Anterior cingulate cortex (tissue), 58 donors: ENCODE results near the gene CD93.

Experiments used
- DNase-seq, 58 donors: peaks; one replicate each; lab custom pipeline; 2025; lab: John Stamatoyannopoulos, UW

The CD93 gene

GRCh38 chr20:23121751-23122320 lies 35.7 kb upstream of the CD93 start:
- no peak for DNase-seq

GRCh38 chr20:23120936-23121750 lies 35.0 kb upstream of the CD93 start:
- DNase-seq = no peak

GRCh38 chr20:23120261-23120660 lies 34.1 kb upstream of the CD93 start:
- DNase-seq = no peak

GRCh38 chr20:23119456-23120216 lies 33.5 kb upstream of the CD93 start:
- DNase-seq = no peak

- DNase-seq = no peak
These were observed 32.6 kb upstream of the CD93 start for GRCh38 chr20:23118766-23119165.

GRCh38 chr20:23118144-23118543 lies 32.0 kb upstream of the CD93 start:
- no peak for DNase-seq

- DNase-seq = no peak
These were observed 31.6 kb upstream of the CD93 start for GRCh38 chr20:23117738-23118137.

GRCh38 chr20:23116311-23117089 lies 30.4 kb upstream of the CD93 start:
- DNase-seq = no peak

- no peak for DNase-seq
These were observed 29.7 kb upstream of the CD93 start for GRCh38 chr20:23115822-23116221.

- DNase-seq = no peak
These were observed 28.4 kb upstream of the CD93 start for GRCh38 chr20:23114448-23115082.

- peak in 15 of 58 donors; percentile 3 to 21 (median 11) for DNase-seq
These were observed 27.9 kb upstream of the CD93 start for GRCh38 chr20:23114018-23114417.

- DNase-seq = no peak
These were observed 26.5 kb upstream of the CD93 start for GRCh38 chr20:23112595-23112994.

- no peak for DNase-seq
These were observed 25.8 kb upstream of the CD93 start for GRCh38 chr20:23111944-23112342.

GRCh38 chr20:23111307-23111943 lies 25.3 kb upstream of the CD93 start:
- DNase-seq = no peak

GRCh38 chr20:23108871-23109270 lies 22.7 kb upstream of the CD93 start:
- DNase-seq = no peak

GRCh38 chr20:23107466-23107865 lies 21.3 kb upstream of the CD93 start:
- DNase-seq = no peak

- no peak for DNase-seq
These were observed 20.2 kb upstream of the CD93 start for GRCh38 chr20:23106271-23106851.

- DNase-seq = no peak
These were observed 19.1 kb upstream of the CD93 start for GRCh38 chr20:23105193-23105592.

- DNase-seq = no peak
These were observed 17.3 kb upstream of the CD93 start for GRCh38 chr20:23103284-23104018.
